ENCODE data around the gene TYW1B.
"Not testable (repeated sequence)": the region's sequence is repeated elsewhere in the genome, so short reads cannot be mapped to it uniquely, and the experiment has no call there.

TYW1B gene, protein sequence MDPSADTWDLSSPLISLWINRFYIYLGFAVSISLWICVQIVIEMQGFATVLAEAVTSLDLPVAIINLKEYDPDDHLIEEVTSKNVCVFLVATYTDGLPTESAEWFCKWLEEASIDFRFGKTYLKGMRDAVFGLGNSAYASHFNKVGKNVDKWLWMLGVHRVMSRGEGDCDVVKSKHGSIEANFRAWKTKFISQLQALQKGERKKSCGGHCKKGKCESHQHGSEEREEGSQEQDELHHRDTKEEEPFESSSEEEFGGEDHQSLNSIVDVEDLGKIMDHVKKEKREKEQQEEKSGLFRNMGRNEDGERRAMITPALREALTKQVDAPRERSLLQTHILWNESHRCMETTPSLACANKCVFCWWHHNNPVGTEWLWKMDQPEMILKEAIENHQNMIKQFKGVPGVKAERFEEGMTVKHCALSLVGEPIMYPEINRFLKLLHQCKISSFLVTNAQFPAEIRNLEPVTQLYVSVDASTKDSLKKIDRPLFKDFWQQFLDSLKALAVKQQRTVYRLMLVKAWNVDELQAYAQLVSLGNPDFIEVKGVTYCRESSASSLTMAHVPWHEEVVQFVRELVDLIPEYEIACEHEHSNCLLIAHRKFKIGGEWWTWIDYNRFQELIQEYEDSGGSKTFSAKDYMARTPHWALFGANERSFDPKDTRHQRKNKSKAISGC

DNA sequence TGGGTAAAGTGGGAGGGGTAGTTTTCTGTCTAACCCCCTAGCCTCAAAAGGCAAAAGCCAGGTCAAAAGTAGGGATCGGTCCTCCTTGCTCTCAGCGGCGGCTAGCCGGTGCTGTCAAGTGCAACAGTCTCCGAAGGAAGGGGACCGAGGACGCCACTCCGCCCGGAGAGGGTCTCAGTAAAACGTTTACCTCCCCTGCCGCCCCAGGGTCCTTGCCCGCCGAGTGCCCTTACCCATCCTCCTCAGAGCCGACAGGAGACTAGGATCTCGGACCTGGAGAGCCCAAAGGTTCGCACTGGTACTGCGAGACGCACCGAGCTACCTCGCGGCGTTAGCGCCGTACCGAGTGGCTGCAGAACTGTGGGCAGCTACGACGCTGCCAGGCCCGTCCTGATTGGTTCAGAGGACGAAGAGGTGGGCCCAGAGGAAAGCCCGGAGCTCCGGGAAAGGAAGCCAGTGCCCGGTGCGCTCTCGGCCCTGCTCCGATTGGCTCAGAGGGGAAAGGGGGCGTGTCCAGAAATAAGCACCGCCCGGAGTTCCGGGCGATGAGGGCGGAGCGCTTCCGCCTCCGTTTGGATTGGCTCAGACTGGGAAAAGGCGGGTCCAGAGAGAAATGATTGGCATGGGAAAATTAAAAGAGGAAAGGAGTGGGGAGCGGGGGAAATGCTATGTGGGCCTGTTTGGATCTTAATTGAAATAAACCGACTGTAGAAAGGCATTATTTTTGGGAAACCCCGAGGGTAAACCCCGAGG lies at the start of gene TYW1B:
TSS of gene TYW1B (minus strand) at position 362 of the 753 bp plus-strand sequence. CDS start at position 237, 125 bp downstream.
- DNase-seq: peak; percentile 47 to 99 (median 96)

DNA sequence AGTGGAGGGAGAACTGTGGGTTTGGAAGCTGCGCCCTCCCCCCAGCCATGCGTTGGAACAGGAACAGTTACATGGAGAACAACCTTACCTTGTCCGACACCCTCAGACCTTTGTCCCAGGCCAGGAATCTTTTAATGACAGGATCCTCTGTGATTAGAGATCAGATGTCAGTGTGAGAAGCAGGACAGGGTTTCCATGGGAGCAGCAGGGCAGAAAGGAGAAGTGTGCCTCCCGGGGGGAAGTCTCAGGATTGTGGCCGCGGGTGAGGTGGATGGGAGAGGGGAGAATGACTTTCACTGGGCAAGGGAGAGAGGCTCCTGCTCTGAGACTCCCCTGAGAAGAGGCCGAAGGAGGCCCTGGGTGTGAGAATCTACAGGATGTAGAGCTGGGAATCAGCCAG lies 39.6 kb upstream of the TYW1B start:
- not testable (repeated sequence) for DNase-seq

DNA sequence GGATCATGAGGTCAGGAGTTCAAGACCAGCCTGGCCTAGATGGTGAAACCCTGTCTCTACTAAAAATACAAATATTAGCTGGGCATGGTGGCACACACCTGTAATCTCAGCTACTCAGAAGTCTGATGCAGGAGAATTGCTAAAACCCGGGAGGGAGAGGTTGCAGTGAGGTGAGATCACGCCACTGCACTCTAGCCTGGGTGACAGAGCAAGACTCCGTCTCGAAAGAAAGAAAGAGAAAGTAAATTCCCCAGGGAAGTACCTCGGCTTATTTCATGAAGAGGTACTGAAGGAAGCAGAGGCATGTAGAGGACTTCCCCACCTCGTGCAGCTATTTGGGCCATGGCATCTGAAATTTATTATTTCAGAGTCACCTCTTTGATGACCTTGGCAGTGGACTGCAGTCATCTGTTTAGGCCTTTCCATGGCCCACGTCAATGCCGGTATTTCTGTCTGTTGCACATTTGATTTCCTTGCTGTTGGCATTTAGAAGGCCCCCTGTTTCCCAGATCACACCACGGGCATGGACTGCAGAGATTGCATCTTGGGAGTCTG lies 30.9 kb upstream of the TYW1B start:
- DNase-seq: not testable (repeated sequence)

DNA sequence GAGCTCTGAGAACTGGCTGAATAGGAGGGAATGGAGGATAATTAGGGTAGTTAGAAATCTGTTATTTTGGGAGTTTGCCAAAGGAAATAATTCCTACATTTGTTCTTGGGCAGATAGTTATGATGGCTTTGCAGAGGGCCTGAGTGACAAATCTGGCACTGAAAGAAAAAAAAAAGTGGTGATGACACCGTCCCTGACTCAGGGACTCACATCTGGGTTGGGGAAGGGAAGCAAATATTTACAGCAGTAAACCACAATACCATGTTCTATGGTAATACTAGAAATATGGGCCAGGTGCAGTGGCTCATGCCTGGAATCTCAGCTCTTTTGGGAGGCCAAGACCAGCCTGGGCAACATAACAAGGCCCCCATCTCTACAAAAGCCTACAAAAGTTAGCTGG lies 29.9 kb upstream of the TYW1B start:
- peak in 1 of 56 donors; percentile 0 for DNase-seq

DNA sequence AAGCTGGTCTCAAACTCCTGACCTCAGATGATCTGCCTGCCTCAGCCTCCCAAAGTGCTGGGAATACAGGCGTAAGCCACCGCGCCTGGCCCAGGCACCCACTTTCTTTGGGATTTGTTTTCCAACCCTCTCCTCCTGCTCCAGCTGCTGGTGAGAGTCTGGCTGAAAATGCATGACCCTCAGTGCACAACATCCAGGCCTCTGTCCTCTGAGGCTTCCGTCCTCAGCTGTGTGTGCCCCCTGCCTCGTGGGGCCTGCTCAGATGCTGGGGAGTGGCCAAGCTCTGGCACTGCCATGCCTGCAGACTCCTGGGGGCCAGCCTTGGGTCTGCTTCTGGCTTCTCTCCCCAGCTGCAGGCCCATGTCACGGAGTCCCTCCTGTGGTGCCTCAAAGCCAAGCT lies 27.3 kb upstream of the TYW1B start:
- DNase-seq: not testable (repeated sequence)

DNA sequence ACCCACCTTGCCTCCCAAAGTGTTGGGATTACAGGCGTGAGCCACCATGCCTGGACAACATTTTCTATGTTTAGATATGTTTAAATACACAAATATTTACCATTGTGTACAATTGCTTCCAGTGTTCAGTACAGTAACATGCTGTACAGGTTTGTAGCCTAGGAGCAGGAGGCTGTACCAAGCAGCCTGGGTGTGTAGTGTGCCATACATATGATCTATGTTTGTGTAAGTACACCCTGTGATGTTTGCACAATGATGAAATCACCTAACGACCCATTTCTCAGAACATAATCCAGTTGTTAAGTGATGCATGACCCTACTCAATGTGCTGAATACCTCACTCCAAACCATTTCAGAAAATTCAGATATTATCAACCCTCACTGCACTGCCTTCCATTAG lies 24.9 kb upstream of the TYW1B start:
- not testable (repeated sequence) for DNase-seq

DNA sequence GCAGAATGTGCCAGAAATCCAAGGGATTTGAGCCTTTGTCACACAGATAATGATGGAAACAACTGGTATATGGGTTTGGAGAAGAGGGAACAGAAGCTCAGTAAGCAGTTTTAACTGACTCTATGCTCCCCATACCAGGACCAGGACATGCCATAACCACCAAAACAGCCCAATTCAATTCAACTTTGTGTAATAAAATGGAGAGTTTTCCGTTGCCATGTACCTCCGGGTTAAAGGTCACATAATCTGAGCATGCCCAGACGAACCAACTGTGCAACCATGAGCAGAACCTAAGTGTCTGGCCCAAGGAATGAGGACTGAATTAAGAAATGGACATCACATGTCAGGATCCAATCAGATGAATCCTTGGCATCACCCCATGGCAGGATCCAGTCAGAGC lies 22.7 kb upstream of the TYW1B start:
- DNase-seq: not testable (repeated sequence)

DNA sequence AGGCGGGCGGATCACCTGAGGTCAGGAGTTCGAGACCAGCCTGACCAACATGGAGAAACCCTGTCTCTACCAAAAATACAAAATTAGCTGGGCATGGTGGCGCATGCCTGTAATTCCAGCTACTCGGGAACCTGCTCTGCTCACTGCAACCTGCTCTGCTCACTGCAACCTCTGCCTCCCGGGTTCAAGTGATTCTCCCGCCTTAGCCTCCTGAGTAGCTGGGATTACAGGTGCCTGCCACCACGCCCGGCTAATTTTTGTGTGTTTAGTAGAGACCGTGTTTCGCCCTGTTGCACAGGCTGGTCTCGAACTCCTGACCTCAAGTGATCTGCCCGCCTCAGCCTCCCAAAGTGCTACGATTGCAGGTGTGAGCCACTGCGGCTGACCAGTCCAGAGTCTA lies 16.1 kb upstream of the TYW1B start:
- DNase-seq: not testable (repeated sequence)

DNA sequence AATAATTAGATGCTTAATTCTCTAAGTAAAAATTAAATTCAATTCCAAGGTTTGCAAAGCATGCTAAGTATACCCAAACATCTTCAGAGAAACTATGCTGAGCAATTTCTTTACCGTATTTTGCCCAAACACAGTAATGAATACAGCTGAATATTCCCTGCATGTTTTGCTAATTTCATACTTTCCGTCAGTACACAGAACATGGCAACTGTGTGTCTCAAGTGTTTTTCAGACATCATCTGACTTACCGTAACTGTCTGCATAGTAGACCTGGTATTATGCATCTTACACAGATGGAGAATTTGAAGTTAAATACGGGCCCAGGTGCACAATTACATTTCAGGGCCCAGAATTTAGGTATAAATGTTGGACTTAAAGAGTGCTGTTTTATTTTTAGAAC lies 15.2 kb upstream of the TYW1B start:
- not testable (repeated sequence) for DNase-seq

DNA sequence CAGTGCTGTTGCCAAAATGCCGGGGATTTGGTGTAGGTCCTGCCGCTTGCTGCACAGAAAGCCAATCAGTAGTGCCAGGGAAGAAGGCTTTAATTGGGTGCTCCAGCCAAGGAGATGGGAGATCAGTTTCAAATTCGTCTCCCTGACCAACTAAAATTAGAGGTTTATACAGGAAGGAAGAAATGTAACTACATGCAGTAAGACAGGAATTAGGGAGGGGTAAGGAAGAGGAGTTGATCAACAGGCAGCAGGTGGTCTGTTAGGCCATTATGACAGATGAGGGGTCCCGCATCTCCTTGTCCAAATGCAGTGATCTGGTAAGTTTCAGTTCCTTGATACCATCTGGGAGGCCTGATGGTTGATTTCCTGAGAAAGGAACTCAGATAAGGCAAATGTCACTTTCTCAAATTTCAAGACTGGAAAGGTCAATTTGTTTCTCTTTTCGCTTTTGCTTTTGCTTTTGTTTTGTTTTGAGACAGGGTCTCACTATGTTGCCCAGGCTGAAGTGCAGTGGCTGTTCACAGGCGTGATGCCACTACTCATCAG lies 13.0 kb upstream of the TYW1B start:
- DNase-seq: not testable (repeated sequence)

DNA sequence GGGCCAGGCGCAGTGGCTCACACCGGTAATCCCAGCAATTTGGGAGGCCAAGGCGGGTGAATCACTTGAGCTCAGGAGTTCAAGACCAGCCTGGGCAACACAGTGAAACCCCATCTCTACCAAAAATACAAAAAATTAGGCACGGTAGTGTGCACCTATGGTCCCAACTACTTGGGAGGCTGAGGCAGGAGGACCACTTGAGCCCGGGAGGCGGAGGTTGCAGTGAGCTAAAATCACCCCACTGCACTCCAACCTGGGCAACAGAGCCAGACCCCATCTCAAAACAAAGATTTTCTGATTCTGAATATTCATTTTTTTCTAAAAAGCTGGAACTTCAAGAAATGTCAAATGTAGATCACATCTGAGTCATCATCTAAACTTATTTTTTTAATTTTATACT lies 10.3 kb upstream of the TYW1B start:
- DNase-seq: not testable (repeated sequence)

DNA sequence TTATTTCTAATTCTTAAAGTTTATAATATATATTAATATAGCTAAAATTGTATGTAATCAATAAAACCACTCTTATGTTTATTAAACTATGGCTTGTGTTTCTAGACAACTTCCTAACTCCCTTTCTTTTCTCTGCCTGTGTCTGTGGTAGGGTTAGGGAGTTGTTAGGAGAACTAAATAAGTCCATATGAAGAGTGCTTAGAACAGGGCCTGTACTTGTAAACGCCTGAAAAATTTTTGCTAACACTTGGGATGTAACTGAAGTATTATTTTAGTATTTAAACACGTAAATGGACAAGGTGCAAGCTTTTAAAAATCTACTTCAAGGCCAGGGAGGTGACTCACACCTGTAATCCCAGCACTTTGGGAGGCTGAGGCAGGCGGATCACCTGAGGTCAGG lies 9.3 kb upstream of the TYW1B start:
- not testable (repeated sequence) for DNase-seq

DNA sequence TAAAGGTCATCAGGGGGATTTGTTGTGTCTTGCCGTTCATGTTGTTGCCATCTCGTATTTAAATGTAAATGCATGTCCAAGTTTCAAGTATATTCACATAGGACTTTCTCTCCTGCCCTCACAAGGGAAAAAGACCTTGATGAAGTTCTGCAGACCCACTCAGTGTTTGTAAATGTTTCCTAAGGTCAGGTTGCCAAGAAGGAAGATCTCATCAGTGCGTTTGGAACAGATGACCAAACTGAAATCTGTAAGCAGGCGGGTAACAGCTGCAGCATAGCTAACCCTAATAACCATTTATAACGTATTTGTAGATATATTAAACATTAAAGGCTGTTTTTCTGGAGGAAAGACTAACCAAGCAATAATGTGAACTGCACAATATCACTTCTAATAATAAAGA lies 2.6 kb upstream of the TYW1B start:
- not testable (repeated sequence) for DNase-seq

DNA sequence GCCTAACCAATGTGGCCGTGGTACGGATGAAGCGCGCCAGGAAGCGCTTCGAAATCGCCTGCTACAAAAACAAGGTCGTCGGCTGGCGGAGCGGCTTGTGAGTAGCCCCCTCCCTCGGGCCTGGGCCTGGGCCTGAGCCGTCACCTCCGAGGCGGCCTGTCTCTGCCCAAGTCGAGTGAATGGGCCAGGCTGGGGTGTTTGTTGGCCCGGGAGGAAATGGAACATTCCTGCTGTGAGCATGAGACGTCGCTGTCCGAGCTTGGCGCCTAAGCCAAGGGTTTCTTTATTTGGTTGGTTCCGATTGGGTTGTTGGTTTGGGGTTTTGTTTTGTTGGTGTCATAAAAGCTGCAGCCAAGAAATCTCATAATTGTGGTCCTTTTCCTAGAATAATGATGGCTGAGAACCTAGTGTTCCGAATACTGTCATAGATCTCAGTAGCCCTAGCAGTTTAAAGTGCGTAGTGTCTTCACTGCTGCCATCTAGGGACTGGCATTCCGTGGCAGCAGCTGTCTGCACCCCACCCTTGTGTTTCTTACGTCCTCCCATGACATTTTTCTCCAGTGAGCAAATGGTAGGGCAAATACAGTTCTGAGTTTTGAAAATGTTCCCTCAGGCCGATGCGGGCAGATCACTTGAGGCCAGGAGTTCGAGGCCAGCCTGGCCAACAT lies 1.8 kb upstream of the TYW1B start:
- peak in 43 of 56 donors; percentile 1 to 70 (median 44) for DNase-seq

DNA sequence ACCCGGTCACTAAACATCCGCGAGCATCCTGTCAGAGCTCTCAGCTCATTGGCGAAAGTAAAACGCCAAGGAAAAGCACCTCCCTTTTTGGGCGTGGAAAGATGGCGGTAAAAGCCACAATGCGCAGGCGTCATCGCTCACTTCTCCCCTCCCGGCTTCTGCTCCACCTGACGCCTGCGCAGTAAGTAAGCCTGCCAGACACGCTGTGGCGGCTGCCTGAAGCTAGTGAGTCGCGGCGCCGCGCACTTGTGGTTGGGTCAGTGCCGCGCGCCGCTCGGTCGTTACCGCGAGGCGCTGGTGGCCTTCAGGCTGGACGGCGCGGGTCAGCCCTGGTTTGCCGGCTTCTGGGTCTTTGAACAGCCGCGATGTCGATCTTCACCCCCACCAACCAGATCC lies 1.3 kb upstream of the TYW1B start:
- peak; percentile 29 to 96 (median 91) for DNase-seq

DNA sequence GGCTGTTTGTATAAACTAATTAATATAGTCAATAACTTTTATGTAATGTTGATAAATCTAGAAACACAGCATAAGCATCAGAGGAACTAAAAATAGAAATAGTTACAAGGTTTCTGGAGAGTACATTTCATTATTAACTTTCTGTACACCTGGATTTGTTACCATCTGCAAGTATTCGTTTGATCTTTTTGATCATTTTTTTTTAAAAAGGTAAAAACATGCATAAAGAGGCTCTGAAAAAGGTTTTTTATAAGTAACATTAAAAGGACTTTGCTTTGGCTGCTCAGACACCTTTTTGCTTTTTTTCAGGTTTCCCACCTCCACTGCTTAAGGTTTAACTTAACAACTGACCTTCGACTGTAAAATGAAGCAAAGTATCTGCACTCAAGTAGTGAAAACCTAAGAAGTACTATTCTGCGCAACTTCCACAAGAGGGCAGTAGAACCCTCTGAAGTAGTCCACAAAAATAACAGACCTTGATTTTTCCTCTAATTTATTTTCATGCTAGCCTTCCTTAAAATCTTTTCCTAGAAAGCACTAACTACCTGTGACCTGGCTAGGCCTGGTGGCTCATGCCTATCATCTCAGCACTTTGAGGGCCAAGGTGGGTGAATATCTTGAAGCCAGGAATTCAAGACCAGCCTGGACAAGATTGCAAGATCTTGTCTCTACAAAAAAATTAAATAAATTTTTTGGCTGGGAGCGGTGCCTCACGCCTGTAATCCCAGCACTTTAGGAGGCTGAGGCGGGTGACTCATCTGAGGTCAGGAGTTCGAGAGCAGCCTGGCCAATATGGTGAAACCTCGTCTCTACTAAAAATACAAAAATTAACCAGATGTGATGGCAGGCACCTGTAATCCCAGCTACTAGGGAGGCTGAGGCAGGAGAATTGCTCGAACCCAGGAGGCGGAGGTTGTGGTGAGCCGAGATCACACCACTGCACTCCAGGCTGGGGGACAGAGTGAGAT lies 4.0 kb downstream of the TYW1B start:
- peak in 1 of 56 donors; percentile 1 for DNase-seq

DNA sequence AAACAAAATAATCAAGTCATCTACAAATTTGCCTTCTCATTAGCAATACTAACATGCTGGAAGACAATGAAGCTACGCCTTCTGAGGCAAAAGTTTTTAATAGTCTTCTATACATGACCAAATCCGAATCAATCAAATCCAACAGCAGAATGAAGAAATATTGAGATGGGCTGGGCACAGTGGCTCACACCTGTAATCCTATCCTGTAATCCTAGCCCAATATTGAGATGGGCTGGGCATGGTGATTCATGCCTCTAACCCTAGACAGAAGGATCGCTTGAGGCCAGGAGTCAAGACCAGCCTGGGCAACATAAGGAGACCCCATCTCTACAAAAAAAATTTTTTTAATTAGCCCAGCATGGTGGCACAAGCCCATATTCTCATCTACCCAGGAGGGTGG lies 5.5 kb downstream of the TYW1B start:
- DNase-seq: not testable (repeated sequence)

DNA sequence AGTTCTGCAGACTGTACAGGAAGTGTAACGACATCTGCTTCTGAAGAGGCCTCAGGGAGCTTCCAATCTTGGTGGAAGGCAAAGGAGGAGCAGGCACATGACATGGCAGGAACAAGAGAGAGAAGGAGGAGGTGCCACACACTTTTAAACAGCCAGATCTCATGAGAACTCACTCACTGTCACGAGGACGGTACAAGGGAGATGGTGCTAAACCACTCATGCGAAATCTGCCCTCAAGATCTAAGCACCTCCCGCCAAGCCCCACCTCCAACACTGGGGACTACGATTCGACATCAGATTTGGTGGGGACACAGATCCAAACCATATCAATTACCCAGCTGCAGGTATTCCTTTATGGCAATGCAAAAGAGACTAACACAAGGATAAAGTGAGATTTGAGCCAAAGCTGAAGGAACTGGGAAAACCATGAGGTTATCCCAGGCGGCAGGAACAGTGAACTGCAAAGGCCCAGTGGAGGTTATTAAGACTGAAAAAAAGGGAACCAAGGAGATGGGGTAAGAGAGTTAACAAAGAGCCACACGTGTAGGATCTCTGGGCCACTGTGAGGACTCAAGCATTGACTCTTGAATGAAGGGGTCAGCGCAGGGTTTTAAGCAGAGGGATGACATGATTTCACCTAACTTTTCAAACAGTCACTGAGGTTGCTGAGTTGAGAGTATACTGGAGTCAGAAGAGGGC lies 9.2 kb downstream of the TYW1B start:
- not testable (repeated sequence) for DNase-seq

DNA sequence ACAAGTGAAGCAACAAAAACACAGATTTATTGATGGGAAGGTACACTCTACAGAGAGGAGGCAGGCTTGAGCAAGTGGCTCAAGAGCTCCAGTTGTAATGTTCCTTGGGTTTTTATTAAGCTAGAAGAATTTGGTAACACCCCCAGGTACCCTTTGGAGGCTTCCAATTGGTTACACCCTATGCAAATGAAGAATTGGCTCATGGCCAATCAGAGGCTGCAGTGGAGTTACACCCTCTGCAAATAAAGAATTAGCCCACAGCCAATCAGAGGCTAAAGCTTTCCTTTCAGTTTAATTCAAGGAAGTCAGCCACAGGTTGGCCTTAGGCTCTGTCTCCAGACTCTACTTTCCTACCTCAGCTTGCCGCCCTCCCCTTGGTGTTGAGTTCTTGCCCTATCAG lies 10.3 kb downstream of the TYW1B start:
- DNase-seq: peak in 1 of 56 donors; percentile 6
